Spleen (tissue), 7 donors: Measurements from ENCODE around the gene SLC44A4.

Source experiments
- CTCF ChIP-seq, 11 experiments: fragments of 200-600 bp in 7 of 11; fragments of 450-650 bp in 4 of 11; sonication (generic) in 4 of 11; IDR thresholded peaks in 8 of 11; conservative IDR thresholded peaks in 3 of 11; 1 replicate in 7 of 11; 2 replicates in 4 of 11; pipeline versions ENCODE4 v1.4.0 to v1.8.0; 2016 to 2021; ENCODE audit warnings: antibody characterized with exemption in 11 of 11, inconsistent platforms in 4 of 11, mild to moderate bottlenecking in 1 of 11
- POLR2A ChIP-seq, 3 donors: fragments of 450-650 bp; IDR thresholded peaks; one replicate each; pipeline ENCODE4 v1.5.1; 2017; ENCODE audit warnings: antibody characterized with exemption in 3 of 3, mild to moderate bottlenecking in 1 of 3
- POLR2AphosphoS5 ChIP-seq, 3 donors: sonication (generic); formaldehyde crosslinking; IDR thresholded peaks; one replicate each; pipeline ENCODE4 v1.5.1; 2017; ENCODE audit warnings: antibody characterized with exemption in 3 of 3
- donor health status: DM: no; HTN: no; CAD: no; lungs with moderate emphysema.
- donor health status: DM: no; HTN: no; CAD: no.
- donor health status: DM: no; HTN: no; CAD: no.

DNA sequence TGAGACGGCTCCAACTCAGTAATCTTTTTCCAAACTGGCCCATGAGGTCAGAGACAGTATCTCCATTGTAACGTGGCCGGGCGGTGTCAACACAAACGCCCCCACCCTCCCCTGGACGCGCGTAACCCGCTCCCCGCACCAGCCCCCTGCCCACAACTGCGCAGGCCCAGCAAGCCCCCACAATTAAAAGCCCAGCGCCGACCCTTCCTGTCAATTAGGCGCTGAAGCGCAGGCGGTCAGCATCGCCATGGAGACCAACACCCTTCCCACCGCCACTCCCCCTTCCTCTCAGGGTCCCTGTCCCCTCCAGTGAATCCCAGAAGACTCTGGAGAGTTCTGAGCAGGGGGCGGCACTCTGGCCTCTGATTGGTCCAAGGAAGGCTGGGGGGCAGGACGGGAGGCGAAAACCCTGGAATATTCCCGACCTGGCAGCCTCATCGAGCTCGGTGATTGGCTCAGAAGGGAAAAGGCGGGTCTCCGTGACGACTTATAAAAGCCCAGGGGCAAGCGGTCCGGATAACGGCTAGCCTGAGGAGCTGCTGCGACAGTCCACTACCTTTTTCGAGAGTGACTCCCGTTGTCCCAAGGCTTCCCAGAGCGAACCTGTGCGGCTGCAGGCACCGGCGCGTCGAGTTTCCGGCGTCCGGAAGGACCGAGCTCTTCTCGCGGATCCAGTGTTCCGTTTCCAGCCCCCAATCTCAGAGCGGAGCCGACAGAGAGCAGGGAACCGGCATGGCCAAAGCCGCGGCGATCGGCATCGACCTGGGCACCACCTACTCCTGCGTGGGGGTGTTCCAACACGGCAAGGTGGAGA, 63.6 kb downstream of the SLC44A4 start, which contains the start of the genes HSPA1A and HSPA1L:
- TF ChIP-seq POLR2A (IDR thresholded peaks at IDR 0.05) (peak; percentile 96 to 99 (median 96)), CTCF (IDR thresholded peaks at IDR 0.05 in 8 of 11, conservative IDR thresholded peaks at IDR 0.05 in 3 of 11) (no peak), POLR2AphosphoS5 (IDR thresholded peaks at IDR 0.05) (peak; percentile 96 to 100 (median 100))
